WTC11 (cell line): ENCODE data around the gene LDAH.

Source experiments
- AFF4 ChIP-seq: sonication (generic); formaldehyde crosslinking; IDR thresholded peaks from 2 replicates; pipeline ENCODE4 v1.8.1; 2023; ENCODE audit warnings: mild to moderate bottlenecking, missing genetic modification reagents, borderline replicate concordance
- CTCF ChIP-seq: fragments of 200-600 bp; IDR thresholded peaks from 2 replicates; pipeline ENCODE4 v1.8.0; 2022; ENCODE audit warnings: antibody characterized with exemption
- ETV6 ChIP-seq: sonication (generic); formaldehyde crosslinking; IDR thresholded peaks from 2 replicates; pipeline ENCODE4 v1.8.1; 2022; ENCODE audit warnings: mild to moderate bottlenecking, missing genetic modification reagents
- MAX ChIP-seq: sonication (generic); formaldehyde crosslinking; IDR thresholded peaks from 2 replicates; pipeline ENCODE4 v1.8.0; 2022; ENCODE audit warnings: mild to moderate bottlenecking, missing genetic modification reagents
- NFYB ChIP-seq: sonication (generic); formaldehyde crosslinking; conservative IDR thresholded peaks from 2 replicates; pipeline ENCODE4 v1.8.0; 2022; ENCODE audit warnings: low read depth, missing genetic modification reagents
- TEAD4 ChIP-seq: sonication (generic); formaldehyde crosslinking; IDR thresholded peaks from 2 replicates; pipeline ENCODE4 v1.8.0; 2022; ENCODE audit warnings: mild to moderate bottlenecking, missing genetic modification reagents
- ZBTB21 ChIP-seq: sonication (generic); formaldehyde crosslinking; IDR thresholded peaks from 2 replicates; pipeline ENCODE4 v1.8.1; 2023; ENCODE audit warnings: mild to moderate bottlenecking, missing genetic modification reagents, borderline replicate concordance
- ZNF281 ChIP-seq: sonication (generic); formaldehyde crosslinking; IDR thresholded peaks from 2 replicates; pipeline ENCODE4 v1.8.0; 2023; ENCODE audit warnings: mild to moderate bottlenecking, missing genetic modification reagents
- ZNF416 ChIP-seq: fragments of 250-450 bp; sonication (Bioruptor Pico); IDR thresholded peaks from 2 replicates; pipeline ENCODE4 v1.9.0; 2021; ENCODE audit warnings: mild to moderate bottlenecking, inconsistent platforms
- TF ChIP-seq, protein P1 (sequence below): sonication (generic); formaldehyde crosslinking; IDR thresholded peaks from 2 replicates; pipeline ENCODE4 v1.8.1; 2023; ENCODE audit warnings: mild to moderate bottlenecking, missing genetic modification reagents, moderate library complexity
- TF ChIP-seq, protein P2 (sequence below): sonication (generic); formaldehyde crosslinking; IDR thresholded peaks from 2 replicates; pipeline ENCODE4 v1.8.1; 2023; ENCODE audit warnings: mild to moderate bottlenecking, moderate library complexity, missing genetic modification reagents

DNA sequence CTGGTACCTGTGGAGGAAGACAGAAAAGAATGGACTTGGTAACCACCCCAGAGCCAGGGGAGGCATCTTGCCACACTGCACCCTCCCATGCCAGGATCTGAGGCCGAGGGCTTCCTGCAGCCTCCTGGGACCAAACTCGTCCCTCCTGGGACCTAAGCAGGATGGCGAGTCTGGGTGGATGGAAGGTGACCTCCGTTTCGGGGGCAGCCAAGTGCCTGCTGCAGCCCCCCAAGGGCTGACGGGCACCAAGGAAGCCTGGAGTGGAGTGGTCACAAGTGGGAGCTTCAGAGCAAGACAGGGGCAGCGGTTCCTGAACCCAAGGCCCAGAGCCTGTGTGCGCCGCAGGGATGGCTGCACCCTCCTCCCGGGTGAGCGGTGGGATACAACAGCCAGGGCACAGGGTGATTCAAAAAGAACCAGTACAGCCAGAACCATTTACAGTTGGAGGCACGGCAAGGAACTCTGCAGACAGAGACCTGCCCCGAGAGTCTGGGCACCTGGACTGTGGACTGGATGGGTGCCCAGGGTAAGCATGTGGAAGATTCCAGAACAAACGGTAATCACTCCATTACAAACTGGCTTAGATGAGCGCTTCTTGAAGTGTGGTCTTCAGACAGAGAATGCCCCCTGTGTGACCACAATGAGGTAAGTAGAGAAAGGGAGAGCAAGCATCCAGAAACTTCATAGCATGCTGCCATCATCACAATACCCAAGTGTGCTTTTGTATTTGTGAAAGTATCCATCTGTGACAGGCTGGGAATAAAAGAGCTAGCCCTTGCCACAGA, 184.1 kb downstream of the LDAH start:
- TF ChIP-seq, protein P1, sequence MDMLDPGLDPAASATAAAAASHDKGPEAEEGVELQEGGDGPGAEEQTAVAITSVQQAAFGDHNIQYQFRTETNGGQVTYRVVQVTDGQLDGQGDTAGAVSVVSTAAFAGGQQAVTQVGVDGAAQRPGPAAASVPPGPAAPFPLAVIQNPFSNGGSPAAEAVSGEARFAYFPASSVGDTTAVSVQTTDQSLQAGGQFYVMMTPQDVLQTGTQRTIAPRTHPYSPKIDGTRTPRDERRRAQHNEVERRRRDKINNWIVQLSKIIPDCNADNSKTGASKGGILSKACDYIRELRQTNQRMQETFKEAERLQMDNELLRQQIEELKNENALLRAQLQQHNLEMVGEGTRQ (CRISPR knock-in tag): no peak
- no peak for TF ChIP-seq CTCF
- no peak for TF ChIP-seq TEAD4 (CRISPR knock-in tag)
- TF ChIP-seq NFYB (CRISPR knock-in tag): no peak
- no peak for TF ChIP-seq ETV6
- TF ChIP-seq ZBTB21 (CRISPR knock-in tag): no peak
- TF ChIP-seq MAX (CRISPR knock-in tag): no peak
- TF ChIP-seq, protein P2, sequence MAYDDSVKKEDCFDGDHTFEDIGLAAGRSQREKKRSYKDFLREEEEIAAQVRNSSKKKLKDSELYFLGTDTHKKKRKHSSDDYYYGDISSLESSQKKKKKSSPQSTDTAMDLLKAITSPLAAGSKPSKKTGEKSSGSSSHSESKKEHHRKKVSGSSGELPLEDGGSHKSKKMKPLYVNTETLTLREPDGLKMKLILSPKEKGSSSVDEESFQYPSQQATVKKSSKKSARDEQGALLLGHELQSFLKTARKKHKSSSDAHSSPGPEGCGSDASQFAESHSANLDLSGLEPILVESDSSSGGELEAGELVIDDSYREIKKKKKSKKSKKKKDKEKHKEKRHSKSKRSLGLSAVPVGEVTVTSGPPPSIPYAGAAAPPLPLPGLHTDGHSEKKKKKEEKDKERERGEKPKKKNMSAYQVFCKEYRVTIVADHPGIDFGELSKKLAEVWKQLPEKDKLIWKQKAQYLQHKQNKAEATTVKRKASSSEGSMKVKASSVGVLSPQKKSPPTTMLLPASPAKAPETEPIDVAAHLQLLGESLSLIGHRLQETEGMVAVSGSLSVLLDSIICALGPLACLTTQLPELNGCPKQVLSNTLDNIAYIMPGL (CRISPR knock-in tag): no peak
- no peak for TF ChIP-seq AFF4 (CRISPR knock-in tag)
- TF ChIP-seq ZNF416 (CRISPR knock-in tag): no peak
- TF ChIP-seq ZNF281 (CRISPR knock-in tag): no peak
